ENCODE results near the gene CATSPERD.
"Not testable (repeated sequence)": the region's sequence is repeated elsewhere in the genome, so short reads cannot be mapped to it uniquely, and the experiment has no call there.

The CATSPERD gene

GRCh38 chr19:5680437-5681368 lies 39.7 kb upstream of the CATSPERD start, which contains the start of the genes HSD11B1L and MICOS13:
Gene HSD11B1L, plus strand, starts transcription at chr19:5681027. Its CDS starts 3,806 bp downstream, at chr19:5684833.
Gene MICOS13, minus strand, starts transcription at chr19:5680516. Its CDS starts 30 bp downstream, at chr19:5680486.
- DNase-seq (ENCODE audit: low spot score in 2 of 2): peak; percentile 97 to 99
- H3K27me3 Mint-ChIP-seq: no peaks in the 10 kb centered on the region
- peak; percentile 90 for ATAC-seq (ENCODE audit: low read depth)
- no peaks in the 10 kb centered on the region for H3K36me3 Mint-ChIP-seq
- H3K4me3 Mint-ChIP-seq: peak within 1 kb of the TSS; percentile 87
- peaks cover 3% of the 10 kb centered on the region for H3K9me3 Mint-ChIP-seq
- peaks cover 26% of the 10 kb centered on the region for H3K4me1 Mint-ChIP-seq
- peak within 1 kb of the TSS; percentile 96 for H3K27ac Mint-ChIP-seq

GRCh38 chr19:5681391-5682106 lies 38.9 kb upstream of the CATSPERD start:
- Mint-ChIP-seq H3K9me3 (peaks cover 3% of the 10 kb centered on the region), H3K27ac (peak overlapping the region; percentile 93), H3K4me1 (peaks cover 26% of the 10 kb centered on the region), H3K4me3 (peak overlapping the region; percentile 87), H3K36me3 (no peaks in the 10 kb centered on the region), H3K27me3 (no peaks in the 10 kb centered on the region)
- DNase-seq (ENCODE audit: low spot score in 2 of 2) (no peak), ATAC-seq (ENCODE audit: low read depth) (no peak)

GRCh38 chr19:5682107-5682482 lies 38.3 kb upstream of the CATSPERD start:
- H3K36me3 Mint-ChIP-seq: no peaks in the 10 kb centered on the region
- ATAC-seq (ENCODE audit: low read depth) (no peak), DNase-seq (ENCODE audit: low spot score in 2 of 2) (no peak)
- peak overlapping the region; percentile 87 for H3K4me3 Mint-ChIP-seq
- H3K27me3 Mint-ChIP-seq: no peaks in the 10 kb centered on the region
- no peak overlapping the region for H3K27ac Mint-ChIP-seq
- peaks cover 28% of the 10 kb centered on the region for H3K4me1 Mint-ChIP-seq
- H3K9me3 Mint-ChIP-seq: peaks cover 3% of the 10 kb centered on the region

- Mint-ChIP-seq H3K4me1 (peaks cover 28% of the 10 kb centered on the region), H3K36me3 (no peaks in the 10 kb centered on the region), H3K27me3 (no peaks in the 10 kb centered on the region), H3K27ac (no peak overlapping the region), H3K4me3 (no peak overlapping the region), H3K9me3 (peaks cover 3% of the 10 kb centered on the region)
- DNase-seq (ENCODE audit: low spot score in 2 of 2) (no peak), ATAC-seq (ENCODE audit: low read depth) (no peak)
Measured at GRCh38 chr19:5683177-5683886, 37.1 kb upstream of the CATSPERD start.

GRCh38 chr19:5684694-5685430 lies 35.6 kb upstream of the CATSPERD start:
- Mint-ChIP-seq H3K27me3 (no peaks in the 10 kb centered on the region), H3K9me3 (peaks cover 3% of the 10 kb centered on the region), H3K4me1 (peaks cover 23% of the 10 kb centered on the region), H3K27ac (no peak overlapping the region), H3K4me3 (no peak overlapping the region), H3K36me3 (no peaks in the 10 kb centered on the region)
- ATAC-seq (ENCODE audit: low read depth) (no peak), DNase-seq (ENCODE audit: low spot score in 2 of 2) (no peak)

- H3K4me3 Mint-ChIP-seq: peak overlapping the region; percentile 84
- peaks cover 30% of the 10 kb centered on the region for H3K4me1 Mint-ChIP-seq
- no peaks in the 10 kb centered on the region for H3K27me3 Mint-ChIP-seq
- H3K9me3 Mint-ChIP-seq: peaks cover 3% of the 10 kb centered on the region
- ATAC-seq (ENCODE audit: low read depth): no peak
- peak overlapping the region; percentile 83 for H3K27ac Mint-ChIP-seq
- peaks cover 4% of the 10 kb centered on the region for H3K36me3 Mint-ChIP-seq
- DNase-seq (ENCODE audit: low spot score in 2 of 2): no peak
Measured at GRCh38 chr19:5686326-5686646, 34.2 kb upstream of the CATSPERD start.

- Mint-ChIP-seq H3K27ac (peak overlapping the region; percentile 83), H3K4me1 (peaks cover 25% of the 10 kb centered on the region), H3K9me3 (no peaks in the 10 kb centered on the region), H3K4me3 (peak overlapping the region; percentile 84), H3K36me3 (peaks cover 4% of the 10 kb centered on the region), H3K27me3 (no peaks in the 10 kb centered on the region)
- DNase-seq (ENCODE audit: low spot score in 2 of 2) (peak; percentile 95 to 99), ATAC-seq (ENCODE audit: low read depth) (peak; percentile 71)
Measured at GRCh38 chr19:5686647-5687359, 33.6 kb upstream of the CATSPERD start.

GRCh38 chr19:5687360-5688198 lies 32.9 kb upstream of the CATSPERD start:
- H3K9me3 Mint-ChIP-seq: no peaks in the 10 kb centered on the region
- no peak for DNase-seq (ENCODE audit: low spot score in 2 of 2)
- H3K4me1 Mint-ChIP-seq: peaks cover 23% of the 10 kb centered on the region
- peaks cover 4% of the 10 kb centered on the region for H3K36me3 Mint-ChIP-seq
- peak overlapping the region; percentile 83 for H3K27ac Mint-ChIP-seq
- H3K4me3 Mint-ChIP-seq: peak overlapping the region; percentile 84
- ATAC-seq (ENCODE audit: low read depth): no peak
- H3K27me3 Mint-ChIP-seq: no peaks in the 10 kb centered on the region

- Mint-ChIP-seq H3K4me3 (peak overlapping the region; percentile 75), H3K4me1 (peaks cover 30% of the 10 kb centered on the region)
- not testable (repeated sequence) for H3K27ac Mint-ChIP-seq; ATAC-seq (ENCODE audit: low read depth); H3K27me3 Mint-ChIP-seq; H3K36me3 Mint-ChIP-seq; H3K9me3 Mint-ChIP-seq; DNase-seq (ENCODE audit: low spot score in 2 of 2)
Measured at GRCh38 chr19:5688262-5688881, 32.1 kb upstream of the CATSPERD start.

- Mint-ChIP-seq H3K4me3 (peak within 1 kb of the TSS; percentile 94), H3K27ac (peak within 1 kb of the TSS; percentile 99), H3K36me3 (peaks cover 17% of the 10 kb centered on the region), H3K9me3 (no peaks in the 10 kb centered on the region), H3K27me3 (no peaks in the 10 kb centered on the region), H3K4me1 (peaks cover 30% of the 10 kb centered on the region)
- peak; percentile 53 for ATAC-seq (ENCODE audit: low read depth)
- peak; percentile 100 for DNase-seq (ENCODE audit: low spot score in 2 of 2)
Measured at GRCh38 chr19:5690125-5690954, 30.1 kb upstream of the CATSPERD start, which contains the start of gene RPL36. Gene RPL36, plus strand, starts transcription at chr19:5690295. Its CDS starts 213 bp downstream, at chr19:5690508.
